ENCODE results near the gene HS3ST1.

The HS3ST1 gene

DNA sequence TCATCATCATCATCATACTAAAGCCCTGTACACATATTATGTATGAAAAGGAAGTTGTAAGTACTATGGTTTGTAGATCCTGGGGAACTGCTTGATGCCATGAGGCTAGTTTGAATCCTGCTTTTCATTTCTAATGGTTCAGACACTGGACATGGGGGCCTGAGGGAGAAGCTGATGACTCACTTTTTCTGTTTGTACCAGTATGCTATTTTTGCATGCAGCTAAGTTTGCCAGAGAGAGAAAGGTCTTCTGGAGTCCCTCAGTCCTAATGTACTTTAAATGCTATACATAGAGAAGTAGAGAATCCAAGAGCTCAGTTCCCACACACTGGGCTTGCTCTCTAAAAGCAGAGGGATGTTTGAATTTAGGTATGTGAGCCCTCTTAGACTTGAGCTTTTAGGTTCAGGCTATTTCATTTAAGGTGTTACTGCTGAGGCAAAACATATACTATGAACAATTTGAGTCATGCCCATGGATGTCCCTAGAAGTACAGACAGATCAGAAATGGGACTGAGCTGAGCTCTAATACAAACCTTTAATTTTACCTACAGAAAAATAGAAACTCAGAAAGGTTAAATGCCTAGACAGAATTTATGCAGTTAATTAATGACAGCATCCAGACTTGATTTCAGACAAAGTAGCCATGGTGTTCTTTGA, 17.6 kb upstream of the HS3ST1 start:
- TF ChIP-seq, protein P1, sequence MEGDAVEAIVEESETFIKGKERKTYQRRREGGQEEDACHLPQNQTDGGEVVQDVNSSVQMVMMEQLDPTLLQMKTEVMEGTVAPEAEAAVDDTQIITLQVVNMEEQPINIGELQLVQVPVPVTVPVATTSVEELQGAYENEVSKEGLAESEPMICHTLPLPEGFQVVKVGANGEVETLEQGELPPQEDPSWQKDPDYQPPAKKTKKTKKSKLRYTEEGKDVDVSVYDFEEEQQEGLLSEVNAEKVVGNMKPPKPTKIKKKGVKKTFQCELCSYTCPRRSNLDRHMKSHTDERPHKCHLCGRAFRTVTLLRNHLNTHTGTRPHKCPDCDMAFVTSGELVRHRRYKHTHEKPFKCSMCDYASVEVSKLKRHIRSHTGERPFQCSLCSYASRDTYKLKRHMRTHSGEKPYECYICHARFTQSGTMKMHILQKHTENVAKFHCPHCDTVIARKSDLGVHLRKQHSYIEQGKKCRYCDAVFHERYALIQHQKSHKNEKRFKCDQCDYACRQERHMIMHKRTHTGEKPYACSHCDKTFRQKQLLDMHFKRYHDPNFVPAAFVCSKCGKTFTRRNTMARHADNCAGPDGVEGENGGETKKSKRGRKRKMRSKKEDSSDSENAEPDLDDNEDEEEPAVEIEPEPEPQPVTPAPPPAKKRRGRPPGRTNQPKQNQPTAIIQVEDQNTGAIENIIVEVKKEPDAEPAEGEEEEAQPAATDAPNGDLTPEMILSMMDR (IDR thresholded peaks at IDR 0.05): no peak

DNA sequence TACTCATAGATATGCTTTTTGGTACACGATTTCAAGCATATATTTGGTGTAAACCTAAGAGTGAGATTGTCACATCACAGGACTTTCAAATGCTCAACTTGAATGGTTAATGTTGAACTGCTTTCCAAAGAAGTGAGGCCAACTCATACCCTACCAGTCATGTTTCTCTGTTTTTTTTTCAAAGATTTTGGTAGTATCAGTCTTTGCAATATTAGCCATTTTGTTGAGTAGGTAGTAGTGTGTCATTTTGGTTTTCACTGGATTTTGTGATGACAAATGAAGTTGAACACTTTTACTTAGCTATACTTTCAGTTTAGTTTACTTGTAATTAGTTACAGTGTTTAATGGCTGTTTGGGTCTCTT, 12.5 kb upstream of the HS3ST1 start:
- TF ChIP-seq, protein P1 (IDR thresholded peaks at IDR 0.05): no peak

DNA sequence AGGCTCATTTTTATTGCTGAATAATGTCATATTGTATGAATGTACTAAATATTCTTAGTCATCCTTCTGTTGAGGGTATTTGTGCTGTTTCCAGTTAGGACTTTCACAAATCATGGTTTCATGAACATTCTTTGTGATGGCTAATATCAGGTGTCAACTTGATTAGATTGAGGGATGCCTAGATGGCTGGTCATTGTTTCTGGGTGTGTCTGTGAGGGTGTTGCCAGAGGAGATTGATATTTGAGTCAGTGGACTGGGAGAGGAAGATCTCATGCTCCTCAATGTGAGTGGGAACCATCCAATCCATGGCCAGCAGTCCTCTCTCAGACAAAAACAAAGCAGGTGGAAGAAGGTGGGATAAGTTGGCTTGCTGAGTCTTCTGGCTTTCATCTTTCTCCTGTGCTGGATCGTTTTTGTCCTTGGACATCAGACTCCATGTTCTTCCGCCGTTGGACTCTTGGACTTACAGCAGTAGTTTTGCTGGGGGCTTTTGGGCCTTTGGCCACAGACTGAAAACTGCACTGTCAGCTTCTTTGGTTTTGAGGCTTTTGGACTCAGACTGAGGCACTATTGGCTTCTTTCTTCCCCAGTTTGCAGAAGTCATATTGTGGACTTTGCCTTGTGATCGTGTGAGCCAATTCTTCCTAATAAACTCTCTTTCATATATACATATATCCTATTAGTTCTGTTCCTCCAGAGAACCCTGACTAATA, 11.9 kb upstream of the HS3ST1 start:
- TF ChIP-seq, protein P1 (IDR thresholded peaks at IDR 0.05): no peak

DNA sequence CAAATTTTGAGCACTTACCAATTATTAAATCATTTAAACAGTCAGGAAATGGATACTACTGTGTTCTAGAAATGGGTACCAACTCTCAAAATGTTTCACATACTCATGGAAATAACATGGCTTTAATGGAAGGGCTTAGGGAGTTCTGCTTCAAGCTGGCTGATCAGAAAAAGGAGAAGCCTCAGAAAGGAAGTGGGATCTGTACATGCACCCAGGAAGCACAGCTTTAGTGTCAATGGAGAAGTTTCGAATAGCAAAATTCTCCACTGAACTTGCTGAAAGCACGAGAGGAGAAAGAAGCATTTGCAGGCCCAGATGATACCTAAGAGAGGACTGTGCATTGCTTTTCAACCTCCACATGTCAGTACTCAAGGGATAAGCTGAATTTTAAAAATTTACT, 11.1 kb upstream of the HS3ST1 start:
- TF ChIP-seq, protein P1 (IDR thresholded peaks at IDR 0.05): no peak

DNA sequence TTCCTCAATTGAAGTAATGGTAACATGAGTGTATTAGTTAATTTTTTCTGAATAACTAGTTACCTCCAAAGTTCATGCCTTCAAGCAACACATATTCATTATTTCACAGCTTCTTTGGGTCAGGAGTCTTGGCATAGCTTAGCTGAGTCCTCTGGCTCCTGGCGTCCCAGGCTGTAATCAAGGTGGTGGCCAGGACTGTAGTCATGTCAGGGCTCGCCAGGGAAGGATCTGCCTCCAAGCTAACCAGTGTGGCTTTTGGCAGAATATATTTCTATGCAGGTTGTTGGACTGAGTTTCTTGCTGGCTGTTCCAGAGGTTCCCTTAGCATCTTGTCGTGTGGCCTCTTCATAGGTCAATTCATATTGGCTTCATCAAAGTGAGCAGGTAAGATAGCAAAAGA, 10.0 kb upstream of the HS3ST1 start:
- TF ChIP-seq, protein P1 (IDR thresholded peaks at IDR 0.05): no peak

DNA sequence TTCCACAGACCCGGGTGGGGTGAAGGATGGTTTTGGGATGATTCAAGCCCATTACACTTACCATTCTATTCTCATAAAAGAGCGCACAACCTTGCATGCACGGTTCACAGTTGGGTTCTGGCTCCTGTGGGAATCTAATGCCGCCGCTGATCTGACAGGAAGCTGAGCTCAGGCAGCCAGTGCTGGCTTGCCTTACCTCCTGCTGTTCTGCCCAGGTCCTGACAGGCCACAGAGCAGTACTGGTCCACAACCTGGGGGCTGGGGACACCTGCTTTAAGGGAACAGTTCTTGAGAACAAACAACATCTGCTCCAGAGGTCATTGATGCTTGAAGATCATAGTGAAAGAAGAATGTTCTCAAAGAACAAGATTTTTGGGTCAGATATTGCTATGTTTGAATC, 8.0 kb upstream of the HS3ST1 start:
- TF ChIP-seq, protein P1 (IDR thresholded peaks at IDR 0.05): no peak

DNA sequence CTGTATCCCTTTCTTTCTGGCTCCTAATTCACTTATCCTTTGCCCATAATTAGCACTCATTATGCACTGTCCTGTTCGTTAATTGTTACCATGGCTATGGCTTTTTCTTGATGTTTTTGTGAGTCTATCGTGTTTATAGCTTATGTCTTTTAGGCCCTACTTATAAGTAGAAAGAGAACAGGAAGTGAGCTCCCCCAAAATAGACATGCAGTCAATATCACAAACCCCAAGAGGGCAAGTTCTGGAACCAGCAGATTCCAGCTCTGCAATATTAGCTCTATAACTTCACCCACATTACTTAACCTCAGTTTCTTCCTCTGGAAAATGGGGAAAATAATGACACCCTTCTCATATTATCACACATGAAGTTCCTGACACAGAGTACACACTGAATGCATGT, 7.4 kb upstream of the HS3ST1 start:
- TF ChIP-seq, protein P1 (IDR thresholded peaks at IDR 0.05): no peak
